Mesendoderm (in vitro differentiated cells): ENCODE data around the gene MAPRE3.

Source experiments
- DNase-seq: peaks from one replicate; pipeline ENCODE4 v3.0.0; 2013
- H2AK5ac ChIP-seq: 2 replicates; pipeline ENCODE4 v1.6.1; 2013; ENCODE audit warnings: low read length, inconsistent platforms
- H2BK120ac ChIP-seq: 2 replicates; pipeline ENCODE4 v1.6.1; 2013; ENCODE audit warnings: low read depth, mild to moderate bottlenecking, low read length, moderate library complexity, mixed read lengths
- H2BK15ac ChIP-seq: replicated peaks from 2 replicates; pipeline ENCODE4 v1.6.1; 2013; ENCODE audit warnings: low read depth, mild to moderate bottlenecking, moderate library complexity
- H2BK5ac ChIP-seq: 2 replicates; pipeline ENCODE4 v1.6.1; 2013; ENCODE audit warnings: low read length, inconsistent platforms
- H3K18ac ChIP-seq: 2 replicates; pipeline ENCODE4 v1.6.1; 2013; ENCODE audit warnings: mild to moderate bottlenecking, low read length, mixed read lengths
- H3K23ac ChIP-seq: one replicate; pipeline ENCODE4 v1.6.1; 2013; ENCODE audit warnings: low read length
- H3K27ac ChIP-seq: 2 replicates; pipeline ENCODE4 v1.5.1; 2013; ENCODE audit warnings: low read depth, mild to moderate bottlenecking, inconsistent platforms, low read length, moderate library complexity
- H3K27me3 ChIP-seq: 2 replicates; pipeline ENCODE4 v1.6.1; 2013; ENCODE audit warnings: low read length, control low read depth, mild to moderate bottlenecking, inconsistent platforms; ENCODE audit not compliant: insufficient read depth, poor library complexity
- H3K36me3 ChIP-seq: 2 replicates; pipeline ENCODE4 v1.6.1; 2013; ENCODE audit warnings: low read length, inconsistent platforms; ENCODE audit not compliant: control insufficient read depth, insufficient read depth
- H3K4ac ChIP-seq: one replicate; pipeline ENCODE4 v1.6.1; 2013; ENCODE audit warnings: low read depth, mild to moderate bottlenecking, low read length, moderate library complexity
- H3K4me1 ChIP-seq: 2 replicates; pipeline ENCODE4 v1.6.1; 2013; ENCODE audit warnings: low read depth, low read length, inconsistent platforms; ENCODE audit not compliant: control insufficient read depth
- H3K4me2 ChIP-seq: 2 replicates; pipeline ENCODE4 v1.6.1; 2013; ENCODE audit warnings: low read length
- H3K4me3 ChIP-seq: 2 replicates; pipeline ENCODE4 v1.5.1; 2013; ENCODE audit warnings: mild to moderate bottlenecking, low read length
- H3K56ac ChIP-seq: one replicate; pipeline ENCODE4 v1.6.1; 2013; ENCODE audit warnings: low read length
- H3K79me1 ChIP-seq: 2 replicates; pipeline ENCODE4 v1.6.1; 2013; ENCODE audit warnings: low read length, inconsistent platforms
- H3K79me2 ChIP-seq: 2 replicates; pipeline ENCODE4 v1.6.1; 2013; ENCODE audit warnings: mild to moderate bottlenecking, low read length; ENCODE audit not compliant: control insufficient read depth, insufficient read depth
- H3K9ac ChIP-seq: 2 replicates; pipeline ENCODE4 v1.6.1; 2013; ENCODE audit warnings: low read length, inconsistent platforms
- H4K5ac ChIP-seq: one replicate; pipeline ENCODE4 v1.6.1; 2013; ENCODE audit warnings: low read length
- H4K8ac ChIP-seq: one replicate; pipeline ENCODE4 v1.6.1; 2013; ENCODE audit warnings: low read depth, mild to moderate bottlenecking, control low read depth, low read length, moderate library complexity
- WGBS: extraction: QIAGEN DNeasy Blood & Tissue Kit; methylation state at CpG from one replicate; pipeline ENCODE4 v1.1.7; 2013; ENCODE audit warnings: low lambda C conversion rate, missing lambda C conversion rate; ENCODE audit not compliant: insufficient coverage; ENCODE audit errors: extremely low coverage; 5-methylcytosine and 5-hydroxymethylcytosine counted together

MAPRE3 gene

DNA sequence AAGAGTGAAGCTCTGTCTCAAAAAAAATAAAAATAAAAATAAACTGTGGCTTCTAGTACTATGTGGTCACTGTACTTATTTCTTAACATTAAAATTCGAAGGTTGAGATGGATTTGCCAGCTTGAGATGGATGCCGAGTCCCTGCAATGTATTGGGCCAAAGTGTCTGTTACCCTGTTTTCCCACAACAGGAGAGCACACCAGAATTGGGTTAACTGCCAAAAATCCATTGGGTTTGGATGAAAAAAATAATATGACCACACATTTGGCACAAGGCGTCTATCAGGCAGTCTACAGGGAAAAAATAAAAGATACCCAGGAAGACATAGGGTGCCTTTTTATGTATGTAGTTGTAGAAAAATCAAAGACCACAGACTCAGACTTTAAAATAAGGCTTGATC is 19.2 kb upstream of the MAPRE3 start:
- no CpG with 5 or more reads among the region's 3 CpGs for WGBS
- Histone ChIP-seq H3K18ac (no peak overlapping the region), H3K79me1 (no peaks in the 10 kb centered on the region), H2AK5ac (no peak overlapping the region), H3K27ac (no peak overlapping the region), H3K4me2 (no peak overlapping the region), H3K56ac (no peak overlapping the region), H3K9ac (no peak overlapping the region), H3K79me2 (no peaks in the 10 kb centered on the region), H3K4me1 (no peaks in the 10 kb centered on the region), H3K36me3 (no peaks in the 10 kb centered on the region), H3K4me3 (no peak overlapping the region), H4K5ac (no peak overlapping the region), H3K4ac (no peak overlapping the region), H4K8ac (no peak overlapping the region), H2BK120ac (no peak overlapping the region), H3K27me3 (no peaks in the 10 kb centered on the region), H2BK15ac (no peak overlapping the region), H3K23ac (no peak overlapping the region), H2BK5ac (no peak overlapping the region)
- DNase-seq: no peak

DNA sequence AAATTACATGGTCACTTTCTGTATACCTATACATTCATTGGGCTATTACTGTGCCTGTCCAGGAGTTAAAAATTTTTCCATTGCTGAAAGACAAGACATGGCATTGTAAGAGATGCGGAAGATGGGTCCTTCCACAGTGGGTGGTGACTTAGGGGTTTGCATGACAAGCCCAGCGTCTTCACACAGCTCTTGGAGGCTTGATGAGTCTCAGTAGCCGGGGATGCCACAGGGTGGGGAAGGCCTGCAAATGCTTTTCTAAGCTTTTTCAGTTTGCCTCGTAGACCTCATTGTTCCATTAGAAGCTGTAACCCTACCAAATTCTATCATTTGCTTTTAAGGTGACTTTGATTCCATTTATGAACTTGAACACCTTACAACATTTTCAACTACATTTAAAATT is 18.1 kb upstream of the MAPRE3 start:
- no peak overlapping the region for H3K56ac ChIP-seq
- no peaks in the 10 kb centered on the region for H3K79me2 ChIP-seq
- H3K9ac ChIP-seq: no peak overlapping the region
- no peaks in the 10 kb centered on the region for H3K4me1 ChIP-seq
- H2BK120ac ChIP-seq: no peak overlapping the region
- H3K4me3 ChIP-seq: no peak overlapping the region
- H2AK5ac ChIP-seq: no peak overlapping the region
- H3K27ac ChIP-seq: no peak overlapping the region
- no peak overlapping the region for H3K4ac ChIP-seq
- no peak overlapping the region for H4K8ac ChIP-seq
- H3K79me1 ChIP-seq: no peaks in the 10 kb centered on the region
- no peak overlapping the region for H3K23ac ChIP-seq
- WGBS: no CpG with 5 or more reads among the region's 4 CpGs
- no peak overlapping the region for H3K18ac ChIP-seq
- no peaks in the 10 kb centered on the region for H3K36me3 ChIP-seq
- H4K5ac ChIP-seq: no peak overlapping the region
- DNase-seq: no peak
- no peaks in the 10 kb centered on the region for H3K27me3 ChIP-seq
- no peak overlapping the region for H2BK15ac ChIP-seq
- H2BK5ac ChIP-seq: no peak overlapping the region
- H3K4me2 ChIP-seq: no peak overlapping the region

DNA sequence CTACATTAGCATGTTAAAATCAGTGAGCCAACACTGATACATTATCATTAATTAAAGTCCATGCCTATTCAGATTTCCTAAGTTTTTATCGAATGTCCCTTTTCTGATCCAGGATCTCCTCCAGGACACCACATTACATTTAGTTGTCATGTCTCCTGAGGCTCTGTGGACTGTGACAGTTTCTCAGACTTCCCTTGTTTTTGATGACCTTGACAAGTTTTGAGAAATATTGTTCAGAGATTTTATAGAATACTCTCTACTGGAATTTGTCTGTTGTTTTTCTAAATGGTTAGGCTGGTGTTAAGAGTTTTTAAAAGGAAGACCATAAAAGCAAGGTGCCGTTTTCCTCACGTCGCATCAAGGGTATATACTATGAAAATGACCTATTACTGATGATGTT is 16.3 kb upstream of the MAPRE3 start:
- no peak overlapping the region for H2AK5ac ChIP-seq
- no peak overlapping the region for H4K8ac ChIP-seq
- DNase-seq: no peak
- H3K79me2 ChIP-seq: no peaks in the 10 kb centered on the region
- no peak overlapping the region for H3K4me3 ChIP-seq
- no peak overlapping the region for H3K4me2 ChIP-seq
- H3K27me3 ChIP-seq: no peaks in the 10 kb centered on the region
- H3K9ac ChIP-seq: no peak overlapping the region
- no peak overlapping the region for H2BK15ac ChIP-seq
- no peak overlapping the region for H3K56ac ChIP-seq
- no peak overlapping the region for H4K5ac ChIP-seq
- no CpG with 5 or more reads among the region's 4 CpGs for WGBS
- H3K27ac ChIP-seq: no peak overlapping the region
- no peak overlapping the region for H2BK5ac ChIP-seq
- H3K4me1 ChIP-seq: no peaks in the 10 kb centered on the region
- H3K4ac ChIP-seq: no peak overlapping the region
- H3K18ac ChIP-seq: no peak overlapping the region
- H3K79me1 ChIP-seq: no peaks in the 10 kb centered on the region
- no peaks in the 10 kb centered on the region for H3K36me3 ChIP-seq
- no peak overlapping the region for H3K23ac ChIP-seq
- no peak overlapping the region for H2BK120ac ChIP-seq

DNA sequence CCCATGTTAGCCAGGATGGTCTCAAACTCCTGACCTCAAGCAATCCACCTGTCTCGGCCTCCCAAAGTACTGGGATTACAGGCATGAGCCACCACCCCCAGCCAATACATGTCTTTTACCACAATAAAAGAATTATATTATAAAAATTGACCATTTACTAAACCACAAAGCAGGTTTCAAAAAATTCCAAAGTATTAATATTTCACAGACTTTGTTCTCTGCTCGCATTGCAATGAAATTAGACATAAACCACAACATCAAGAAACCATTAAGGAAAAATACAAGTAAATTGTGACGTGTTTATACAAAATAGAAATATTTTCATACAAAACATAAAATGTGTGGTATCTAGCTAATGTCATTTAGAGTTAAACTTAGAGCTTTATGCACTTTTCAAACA is 13.4 kb upstream of the MAPRE3 start:
- Histone ChIP-seq H2BK5ac (no peak overlapping the region), H3K36me3 (no peaks in the 10 kb centered on the region), H4K8ac (no peak overlapping the region), H3K4me2 (no peak overlapping the region), H3K27ac (no peak overlapping the region), H3K79me1 (no peaks in the 10 kb centered on the region), H3K4me3 (no peak overlapping the region), H3K23ac (no peak overlapping the region), H3K4ac (no peak overlapping the region), H2BK120ac (no peak overlapping the region), H3K56ac (no peak overlapping the region), H2BK15ac (no peak overlapping the region), H3K9ac (no peak overlapping the region), H3K79me2 (no peaks in the 10 kb centered on the region), H3K27me3 (no peaks in the 10 kb centered on the region), H3K4me1 (no peaks in the 10 kb centered on the region), H3K18ac (no peak overlapping the region), H4K5ac (no peak overlapping the region), H2AK5ac (no peak overlapping the region)
- DNase-seq: no peak
- no CpG with 5 or more reads among the region's 3 CpGs for WGBS

DNA sequence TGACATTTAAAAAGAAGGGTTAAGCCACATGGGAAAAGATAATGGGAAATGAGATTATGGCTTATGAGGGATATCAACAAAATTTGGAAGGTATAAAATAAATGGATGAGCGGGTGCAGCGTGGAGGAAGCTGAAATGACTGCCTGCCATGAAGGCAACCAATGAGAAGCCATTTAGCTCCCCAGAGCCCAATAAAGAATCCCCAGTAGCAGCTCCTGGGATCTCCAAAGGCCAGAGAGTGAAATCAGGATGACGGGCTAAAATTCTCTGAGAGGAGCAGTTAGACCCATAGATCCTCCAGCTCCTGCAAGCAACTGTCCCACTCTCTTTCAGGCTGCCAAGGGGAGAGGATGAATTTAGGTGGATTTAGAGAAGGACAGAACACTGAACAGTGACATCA is 12.9 kb upstream of the MAPRE3 start:
- Histone ChIP-seq H3K23ac (no peak overlapping the region), H3K56ac (no peak overlapping the region), H2BK15ac (no peak overlapping the region), H2BK120ac (no peak overlapping the region), H3K9ac (no peak overlapping the region), H3K36me3 (no peaks in the 10 kb centered on the region), H3K18ac (no peak overlapping the region), H4K5ac (no peak overlapping the region), H3K4me3 (no peak overlapping the region), H2BK5ac (no peak overlapping the region), H3K79me2 (no peaks in the 10 kb centered on the region), H3K4me1 (no peaks in the 10 kb centered on the region), H4K8ac (no peak overlapping the region), H3K4ac (no peak overlapping the region), H3K79me1 (no peaks in the 10 kb centered on the region), H3K27ac (no peak overlapping the region), H2AK5ac (no peak overlapping the region), H3K4me2 (no peak overlapping the region), H3K27me3 (no peaks in the 10 kb centered on the region)
- no peak for DNase-seq
- no CpG with 5 or more reads among the region's 3 CpGs for WGBS

DNA sequence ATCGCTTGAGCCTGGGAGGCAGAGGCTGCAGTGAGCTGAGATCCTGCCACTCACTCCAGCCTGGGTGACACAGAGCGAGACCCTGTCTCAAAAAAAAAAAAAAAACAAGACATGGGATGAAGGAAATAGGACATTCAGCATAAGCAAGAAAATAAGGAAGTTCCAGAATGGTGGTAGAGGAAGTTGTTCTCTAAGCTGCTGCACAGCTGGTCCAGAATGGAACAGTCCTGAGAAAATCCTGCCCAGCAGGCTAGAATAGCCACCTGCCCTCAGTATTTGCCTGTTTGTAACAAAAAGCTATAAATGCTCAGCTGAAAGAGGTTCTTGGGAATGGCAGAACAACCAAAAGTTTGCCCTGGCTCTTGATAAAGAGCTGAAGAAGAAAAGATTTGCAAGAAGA is 11.1 kb upstream of the MAPRE3 start:
- H3K4ac ChIP-seq: no peak overlapping the region
- H3K79me2 ChIP-seq: no peaks in the 10 kb centered on the region
- no peak overlapping the region for H3K4me3 ChIP-seq
- H3K56ac ChIP-seq: no peak overlapping the region
- no peak overlapping the region for H3K4me2 ChIP-seq
- no peaks in the 10 kb centered on the region for H3K4me1 ChIP-seq
- H3K23ac ChIP-seq: no peak overlapping the region
- no CpG with 5 or more reads among the region's 2 CpGs for WGBS
- H3K27me3 ChIP-seq: no peaks in the 10 kb centered on the region
- no peak overlapping the region for H2BK15ac ChIP-seq
- no peak overlapping the region for H4K8ac ChIP-seq
- H2BK5ac ChIP-seq: no peak overlapping the region
- H3K18ac ChIP-seq: no peak overlapping the region
- no peak overlapping the region for H3K9ac ChIP-seq
- H3K36me3 ChIP-seq: no peaks in the 10 kb centered on the region
- no peak overlapping the region for H2AK5ac ChIP-seq
- DNase-seq: no peak
- H4K5ac ChIP-seq: no peak overlapping the region
- H3K27ac ChIP-seq: no peak overlapping the region
- no peak overlapping the region for H2BK120ac ChIP-seq
- no peaks in the 10 kb centered on the region for H3K79me1 ChIP-seq
